Adrenal gland (tissue), 12 donors: ENCODE measurements around the gene XIST. TPM values are rescaled to one million over a fixed set of nuclear protein-coding genes. Genes with fewer than 3 reads are reported as not detected.
A peak's percentile ranks its signal among the peaks of the same experiment; 100 is the strongest.

ENCODE experiments used
- DNase-seq, 7 donors: peaks; one replicate each; pipeline ENCODE4 v3.0.0-alpha.2; 2019 to 2020
- H3K27ac ChIP-seq, 5 donors: fragments of 200-600 bp; sonication (generic) in 4 of 5; 1 replicate in 3 of 5; 2 replicates in 2 of 5; pipeline versions ENCODE4 v1.5.1 to v1.8.0; 2016 to 2020; ENCODE audit warnings: mild to moderate bottlenecking in 1 of 5
- H3K27me3 ChIP-seq: fragments of 200-600 bp; 2 replicates; pipeline ENCODE4 v1.8.0; 2021
- H3K36me3 ChIP-seq, 2 donors: fragments of 200-600 bp; replicated peaks in 1 of 2; 1 replicate in 1 of 2; 2 replicates in 1 of 2; pipeline versions ENCODE4 v1.5.1 to v1.8.0; 2018 to 2022
- H3K4me1 ChIP-seq, 2 donors: fragments of 200-600 bp; replicated peaks in 1 of 2; 1 replicate in 1 of 2; 2 replicates in 1 of 2; pipeline versions ENCODE4 v1.5.1 to v1.8.0; 2018 to 2021
- H3K4me3 ChIP-seq, 4 donors: fragments of 200-600 bp; sonication (generic) in 3 of 4; one replicate each; pipeline ENCODE4 v1.5.1; 2016 to 2018
- H3K9me3 ChIP-seq, 3 donors: fragments of 200-600 bp; sonication (generic) in 1 of 3; replicated peaks in 1 of 3; 1 replicate in 2 of 3; 2 replicates in 1 of 3; pipeline versions ENCODE4 v1.5.1 to v1.8.0; 2016 to 2021
- POLR2A ChIP-seq, 2 donors: fragments of 450-650 bp; IDR thresholded peaks; one replicate each; pipeline ENCODE4 v1.6.1; 2017; ENCODE audit warnings: antibody characterized with exemption in 2 of 2, mild to moderate bottlenecking in 2 of 2, moderate library complexity in 1 of 2
- WGBS, 4 donors: extraction: QIAGEN DNeasy Blood & Tissue Kit in 2 of 4; methylation state at CpG; one replicate each; pipeline versions ENCODE4 v1.1.5 to v1.1.7; 2013 to 2017; 5-methylcytosine and 5-hydroxymethylcytosine counted together
- intact Hi-C, 2 donors: fragments of 100-400 bp; cut with DNase I; formaldehyde crosslinking; loops; one replicate each; pipeline versions ENCODE4 v1.14.1 to v1.15.0; 2022 to 2023
- polyA plus RNA-seq, 3 donors: library from polyadenylated mRNA; stranded (reverse); fragments of 200-250 nt in 2 of 3; fragments of 350-450 nt in 1 of 3; fragmentation: Illumina TruSeq in 1 of 3; extraction: RNeasy Lipid Tissue Mini Kit (QIAGEN cat#74804) in 1 of 3; gene quantifications; one replicate each; pipeline ENCODE4 v1.2.3, GENCODE V29; 2013 to 2014
- total RNA-seq, 9 donors: library from RNA; depleted of rRNA in 4 of 9; stranded (reverse); fragments of >200 nt in 4 of 9; fragments of 120-200 nt in 1 of 9; fragmentation: NEBNext Ultra II Directional in 1 of 9; extraction: Animal tissue kit (Norgen Biotek cat#: 25700) in 1 of 9; gene quantifications; one replicate each; pipeline versions ENCODE4 v1.1.0 to v1.2.4, GENCODE V29; 2013 to 2023
- TF ChIP-seq, protein P1 (sequence below), 6 experiments: fragments of 450-650 bp in 4 of 6; fragments of 200-600 bp in 2 of 6; sonication (generic) in 1 of 6; IDR thresholded peaks; 1 replicate in 5 of 6; 2 replicates in 1 of 6; pipeline versions ENCODE4 v1.5.1 to v1.8.0; 2016 to 2021; ENCODE audit warnings: antibody characterized with exemption in 6 of 6, mild to moderate bottlenecking in 2 of 6, moderate library complexity in 1 of 6
- donor health status: healthy with polysubstance abuse.
- donor health status: Bipolar disorder and iron deficiency.
- donor health status: DM: yes; HTN: yes; CAD: no.
- donor health status: DM: no; HTN: no; CAD: no.
- donor health status: DM: no; HTN: no; CAD: no.
- donor health status: DM: yes; HTN: yes; CAD: no.

Gene XIST
- total and polyA plus RNA-seq, 12 donors: 0.13 to 498 (median 94.8) TPM; not detected in 1

GRCh38 chrX:73851014-73852009, 1.2 kb downstream of the XIST start:
- TF ChIP-seq, protein P1, sequence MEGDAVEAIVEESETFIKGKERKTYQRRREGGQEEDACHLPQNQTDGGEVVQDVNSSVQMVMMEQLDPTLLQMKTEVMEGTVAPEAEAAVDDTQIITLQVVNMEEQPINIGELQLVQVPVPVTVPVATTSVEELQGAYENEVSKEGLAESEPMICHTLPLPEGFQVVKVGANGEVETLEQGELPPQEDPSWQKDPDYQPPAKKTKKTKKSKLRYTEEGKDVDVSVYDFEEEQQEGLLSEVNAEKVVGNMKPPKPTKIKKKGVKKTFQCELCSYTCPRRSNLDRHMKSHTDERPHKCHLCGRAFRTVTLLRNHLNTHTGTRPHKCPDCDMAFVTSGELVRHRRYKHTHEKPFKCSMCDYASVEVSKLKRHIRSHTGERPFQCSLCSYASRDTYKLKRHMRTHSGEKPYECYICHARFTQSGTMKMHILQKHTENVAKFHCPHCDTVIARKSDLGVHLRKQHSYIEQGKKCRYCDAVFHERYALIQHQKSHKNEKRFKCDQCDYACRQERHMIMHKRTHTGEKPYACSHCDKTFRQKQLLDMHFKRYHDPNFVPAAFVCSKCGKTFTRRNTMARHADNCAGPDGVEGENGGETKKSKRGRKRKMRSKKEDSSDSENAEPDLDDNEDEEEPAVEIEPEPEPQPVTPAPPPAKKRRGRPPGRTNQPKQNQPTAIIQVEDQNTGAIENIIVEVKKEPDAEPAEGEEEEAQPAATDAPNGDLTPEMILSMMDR (IDR thresholded peaks at IDR 0.05): no peak
- TF ChIP-seq POLR2A (IDR thresholded peaks at IDR 0.05): peak in 1 of 2 donors; percentile 38
- H3K9me3 ChIP-seq: no peaks in the 10 kb centered on the region
- peak overlapping the region in 3 of 5 donors; percentile 66 to 94 (median 87) for H3K27ac ChIP-seq
- DNase-seq: peak in 5 of 7 donors; percentile 88 to 94 (median 92)
- peaks cover 0 to 20% of the 10 kb centered on the region in 2 donors for H3K4me1 ChIP-seq
- no peaks in the 10 kb centered on the region for H3K36me3 ChIP-seq
- no peaks in the 10 kb centered on the region for H3K27me3 ChIP-seq
- H3K4me3 ChIP-seq: peak overlapping the region in 2 of 4 donors; percentile 41 to 66
- 43 to 96% (median 78%) methylated on average over 33 of the region's 33 CpGs for WGBS, 4 donors
- intact Hi-C loops: loop anchor here in 1 of 2 donors (5.0 to 10.0 kb wide), 3 partner anchors 166 to 493 kb away; no protein-coding TSS in a partner anchor

GRCh38 chrX:73850124-73851013, 2.1 kb downstream of the XIST start:
- Histone ChIP-seq H3K27me3 (no peaks in the 10 kb centered on the region), H3K27ac (peak overlapping the region in 1 of 5 donors; percentile 71), H3K36me3 (no peaks in the 10 kb centered on the region), H3K4me3 (peak overlapping the region in 1 of 4 donors; percentile 50), H3K4me1 (peaks cover 0 to 29% of the 10 kb centered on the region in 2 donors), H3K9me3 (no peaks in the 10 kb centered on the region)
- intact Hi-C loops: loop anchor here in 1 of 2 donors (5.0 to 10.0 kb wide), 3 partner anchors 167 to 494 kb away; no protein-coding TSS in a partner anchor
- DNase-seq: peak in 6 of 7 donors; percentile 32 to 60 (median 46)
- 28 to 48% (median 39%) methylated on average over 3 to 5 of the region's 5 CpGs for WGBS, 4 donors
- TF ChIP-seq, protein P1 (IDR thresholded peaks at IDR 0.05): peak in 4 of 6 experiments; percentile 6 to 22 (median 12)
- no peak for TF ChIP-seq POLR2A (IDR thresholded peaks at IDR 0.05)

GRCh38 chrX:73849073-73849472, 3.4 kb downstream of the XIST start:
- Histone ChIP-seq H3K27me3 (no peaks in the 10 kb centered on the region), H3K9me3 (no peaks in the 10 kb centered on the region), H3K27ac (no peak overlapping the region), H3K4me3 (peak overlapping the region in 1 of 4 donors; percentile 50), H3K36me3 (no peaks in the 10 kb centered on the region), H3K4me1 (peaks cover 0 to 41% of the 10 kb centered on the region in 2 donors)
- intact Hi-C loops: no loop called here
- no peak for DNase-seq
- WGBS, 4 donors: 60 to 86% (median 71%) methylated on average over 5 of the region's 5 CpGs
- no peak for TF ChIP-seq POLR2A (IDR thresholded peaks at IDR 0.05)

DNA sequence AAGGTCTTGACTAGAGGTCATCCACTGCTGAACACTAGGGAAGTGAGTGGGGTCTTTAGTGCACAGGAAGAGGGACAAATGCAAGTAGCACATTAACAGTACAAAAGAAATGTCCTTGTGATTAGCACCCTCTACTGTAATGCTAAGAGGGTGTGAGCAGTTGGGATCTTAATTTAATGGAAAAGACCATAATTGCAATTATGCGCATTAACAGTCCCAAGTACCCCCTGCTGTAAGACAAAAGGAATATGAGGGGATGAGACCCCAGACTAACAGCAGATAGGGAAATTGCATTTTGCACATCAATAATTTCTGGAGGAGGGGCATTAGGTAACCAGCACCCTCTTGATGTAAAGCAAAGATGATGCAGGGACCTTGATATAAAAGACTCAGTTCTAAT, 4.5 kb downstream of the XIST start:
- Histone ChIP-seq H3K36me3 (no peaks in the 10 kb centered on the region), H3K9me3 (no peaks in the 10 kb centered on the region), H3K4me3 (peak overlapping the region in 1 of 4 donors; percentile 50), H3K4me1 (peaks cover 0 to 43% of the 10 kb centered on the region in 2 donors), H3K27me3 (no peaks in the 10 kb centered on the region), H3K27ac (no peak overlapping the region)
- no peak for DNase-seq
- TF ChIP-seq, protein P1 (IDR thresholded peaks at IDR 0.05): no peak
- no peak for TF ChIP-seq POLR2A (IDR thresholded peaks at IDR 0.05)
- 86 to 97% (median 91%) methylated on average over 1 of the region's 1 CpG for WGBS, 4 donors
- intact Hi-C loops: no loop called here
